ENCODE measurements around the gene TNFAIP8.

The TNFAIP8 gene

DNA sequence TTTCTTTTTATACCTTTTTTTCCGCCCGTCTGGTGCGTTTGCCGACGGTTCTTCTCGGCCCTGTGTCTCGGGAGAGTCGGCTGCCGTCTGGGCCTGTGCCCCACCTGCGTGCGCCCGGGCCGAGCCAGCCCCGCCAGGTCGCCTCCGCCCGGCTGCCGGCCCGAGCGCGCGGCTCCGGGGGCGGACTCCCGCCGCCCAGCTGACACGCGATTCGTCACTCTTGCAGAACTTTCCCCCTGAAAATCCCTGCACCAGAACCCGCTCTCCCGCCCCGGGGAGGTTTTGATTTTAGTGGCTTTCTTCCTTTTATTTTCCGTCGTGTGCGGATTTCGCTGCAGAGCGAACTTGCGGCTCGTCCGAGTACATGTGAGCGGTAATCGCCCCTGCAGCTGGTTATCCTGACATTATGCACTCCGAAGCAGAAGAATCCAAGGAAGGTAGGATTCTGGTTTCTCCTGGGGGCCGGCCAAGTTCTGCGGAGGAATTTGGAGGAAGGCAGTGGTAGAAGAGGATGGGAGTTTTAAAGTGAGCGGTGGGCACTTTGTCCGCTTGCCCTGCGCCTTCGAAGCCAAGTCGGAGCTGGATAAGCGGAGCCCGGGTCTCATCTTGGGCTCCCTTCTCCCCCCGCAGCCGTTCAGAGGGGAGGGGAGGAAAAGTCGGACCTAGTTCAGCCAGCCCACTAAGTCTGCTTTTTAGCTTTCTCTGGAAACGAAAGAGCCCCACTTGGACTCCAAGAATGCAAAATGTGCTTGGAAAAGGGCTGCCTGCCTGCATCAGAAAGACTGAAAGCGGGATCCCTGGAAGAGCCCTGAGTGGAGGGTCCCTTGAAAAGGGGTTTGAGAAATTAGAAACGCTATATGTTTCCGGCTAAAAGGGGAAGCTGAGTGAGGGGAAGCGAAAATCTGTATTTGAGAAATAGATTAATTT is at the start of gene TNFAIP8:
TNFAIP8 (plus strand) TSS at position 335 of the 927 bp plus-strand sequence; CDS start at position 407, 72 bp downstream.
- TF ChIP-seq GATA2 (IDR thresholded peaks at IDR 0.05; ENCODE audit: low read depth, low read length) (no peak), GATA3 (IDR thresholded peaks at IDR 0.05; ENCODE audit: low read depth, low read length) (no peak)

DNA sequence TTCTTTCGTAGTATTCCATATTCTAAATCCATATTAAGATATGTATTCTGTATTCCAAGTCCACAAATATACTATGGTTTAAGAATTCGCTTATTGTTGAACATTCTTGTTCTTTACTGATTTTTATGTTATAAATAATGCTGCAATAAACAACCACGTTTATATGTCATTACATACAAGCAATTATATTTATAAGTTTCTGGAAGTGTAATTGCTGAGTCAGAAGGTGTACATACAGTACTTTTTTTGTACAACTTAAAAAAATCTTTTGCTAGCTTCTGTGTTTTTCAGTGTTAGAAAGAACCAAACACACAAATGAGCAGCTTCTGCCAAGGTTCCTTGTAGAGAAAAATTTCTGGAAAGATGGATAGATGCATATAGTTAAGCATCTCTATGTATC is 48.6 kb upstream of the TNFAIP8 start:
- TF ChIP-seq GATA2 (IDR thresholded peaks at IDR 0.05; ENCODE audit: low read depth, low read length) (no peak), GATA3 (IDR thresholded peaks at IDR 0.05; ENCODE audit: low read depth, low read length) (no peak)

DNA sequence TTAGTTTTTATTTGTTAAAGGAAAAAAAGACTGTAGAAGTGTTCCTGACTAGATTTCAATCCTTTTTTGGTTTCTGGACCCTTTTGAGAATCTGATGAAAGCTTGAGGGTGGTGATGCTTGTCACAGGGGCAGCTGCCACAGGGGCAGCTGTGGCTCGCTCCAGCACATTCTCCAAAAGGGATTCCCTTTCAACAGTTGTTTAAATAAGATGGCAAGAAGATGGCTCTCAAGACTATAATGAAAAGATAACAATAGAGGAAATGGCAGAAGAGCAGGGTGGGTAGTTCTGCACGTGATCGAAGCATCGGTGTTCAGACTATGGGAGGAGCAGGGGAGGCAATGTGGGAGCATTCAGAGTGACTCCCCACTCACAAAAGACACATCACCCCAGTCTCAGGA is 46.5 kb upstream of the TNFAIP8 start:
- no peak for TF ChIP-seq GATA2 (IDR thresholded peaks at IDR 0.05; ENCODE audit: low read depth, low read length)
- no peak for TF ChIP-seq GATA3 (IDR thresholded peaks at IDR 0.05; ENCODE audit: low read depth, low read length)

DNA sequence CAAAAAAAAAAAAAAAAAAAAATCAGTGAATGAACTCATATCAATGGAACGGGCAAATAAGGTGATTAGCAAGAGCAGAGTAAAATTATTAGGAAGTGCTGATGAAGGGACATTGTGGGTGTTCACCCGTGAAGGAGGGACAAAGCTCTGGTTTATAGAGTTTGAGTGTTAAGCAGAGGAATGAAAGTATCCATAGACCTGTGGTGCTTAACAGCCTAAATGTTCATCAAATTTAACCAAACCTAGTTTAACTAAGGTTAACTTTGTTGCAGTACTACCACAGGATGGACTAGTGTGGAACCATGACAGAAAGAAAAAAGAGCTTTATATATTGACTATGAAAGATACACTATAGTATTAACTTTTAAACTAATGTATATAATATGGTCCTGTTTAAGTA is 44.1 kb upstream of the TNFAIP8 start:
- TF ChIP-seq GATA2 (IDR thresholded peaks at IDR 0.05; ENCODE audit: low read depth, low read length) = no peak
- TF ChIP-seq GATA3 (IDR thresholded peaks at IDR 0.05; ENCODE audit: low read depth, low read length) = no peak

DNA sequence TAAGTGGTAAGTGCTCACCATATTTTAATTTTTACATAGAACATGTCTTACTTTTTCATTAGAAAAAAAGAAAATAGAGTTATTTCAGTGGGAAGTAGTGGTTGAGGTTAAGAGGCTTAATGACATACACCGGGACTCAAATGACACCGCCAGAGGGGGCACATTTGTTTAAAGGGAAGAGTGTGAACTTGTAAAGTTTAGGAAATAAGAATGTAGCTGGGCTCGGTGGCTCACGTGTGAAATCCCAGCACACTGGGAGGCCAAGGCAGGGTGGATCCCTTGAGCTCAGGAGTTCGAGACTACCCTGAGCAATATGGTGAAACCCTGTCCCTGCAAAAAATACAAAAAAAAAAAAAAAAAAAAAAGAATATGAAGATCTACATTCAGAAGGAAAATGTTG is 43.4 kb upstream of the TNFAIP8 start:
- TF ChIP-seq GATA2 (IDR thresholded peaks at IDR 0.05; ENCODE audit: low read depth, low read length) (no peak), GATA3 (IDR thresholded peaks at IDR 0.05; ENCODE audit: low read depth, low read length) (no peak)

DNA sequence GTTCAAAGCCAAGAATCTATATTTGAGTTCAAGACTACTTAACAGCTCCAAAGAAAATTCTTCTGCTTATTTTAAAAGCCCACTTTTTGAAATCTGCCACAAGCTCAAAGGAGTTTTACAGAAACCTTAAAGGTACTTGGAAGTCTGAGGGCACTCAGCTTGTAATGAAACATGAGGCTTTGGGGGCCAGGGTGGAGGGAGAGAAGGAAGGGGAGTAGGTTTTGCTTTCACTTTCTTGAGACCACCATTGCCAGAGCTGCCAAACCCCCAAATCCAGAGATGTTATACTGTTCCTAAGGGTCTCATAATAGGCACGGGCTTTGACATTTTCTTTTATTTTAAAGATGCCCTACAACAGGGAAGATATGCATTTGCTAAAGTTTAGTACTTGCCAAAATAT is 42.6 kb upstream of the TNFAIP8 start:
- TF ChIP-seq GATA3 (IDR thresholded peaks at IDR 0.05; ENCODE audit: low read depth, low read length) (no peak), GATA2 (IDR thresholded peaks at IDR 0.05; ENCODE audit: low read depth, low read length) (no peak)

DNA sequence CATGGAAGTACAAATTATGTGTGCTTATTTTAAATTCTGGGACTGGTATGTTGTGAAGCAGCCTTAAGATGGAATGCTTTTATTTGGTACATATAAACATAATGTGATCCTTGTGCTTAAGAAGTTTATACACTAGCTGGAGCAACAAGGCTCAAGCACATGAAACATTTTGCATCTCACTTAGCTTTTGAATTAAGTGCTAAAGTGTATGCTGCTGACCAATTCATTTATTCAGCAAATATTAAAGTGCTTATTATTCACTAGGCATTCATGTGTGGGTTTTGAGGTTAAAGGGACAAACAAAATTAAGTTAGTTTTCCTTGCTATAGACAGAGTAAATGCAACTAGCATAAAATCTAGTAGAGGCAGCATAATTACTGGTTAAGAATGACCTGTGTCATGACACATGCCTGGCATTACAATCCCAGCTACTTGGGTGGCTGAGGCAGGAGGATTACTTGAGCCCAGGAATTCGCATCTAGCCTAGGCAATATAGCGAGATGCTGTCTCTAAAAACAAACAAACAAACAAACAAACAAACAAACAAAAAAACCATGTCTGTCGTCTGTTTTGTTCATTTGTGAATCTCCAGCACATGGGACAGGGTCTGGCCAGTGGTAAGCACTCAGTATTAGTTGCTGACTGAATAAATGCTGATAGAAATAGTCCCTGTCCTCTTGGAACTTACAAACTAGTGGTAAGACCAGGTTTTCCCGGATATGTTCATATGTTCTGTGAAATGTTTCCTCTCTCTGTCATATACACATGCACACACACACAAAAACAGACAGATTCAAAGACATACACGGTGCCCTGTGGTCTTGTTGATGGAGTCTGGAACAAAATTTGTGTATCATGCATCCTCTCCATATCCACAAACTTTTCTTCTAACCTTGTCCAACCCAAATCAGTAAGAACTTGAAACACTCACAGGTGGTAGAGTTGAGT is 41.9 kb upstream of the TNFAIP8 start:
- TF ChIP-seq GATA3 (IDR thresholded peaks at IDR 0.05; ENCODE audit: low read depth, low read length) (no peak), GATA2 (IDR thresholded peaks at IDR 0.05; ENCODE audit: low read depth, low read length) (no peak)

DNA sequence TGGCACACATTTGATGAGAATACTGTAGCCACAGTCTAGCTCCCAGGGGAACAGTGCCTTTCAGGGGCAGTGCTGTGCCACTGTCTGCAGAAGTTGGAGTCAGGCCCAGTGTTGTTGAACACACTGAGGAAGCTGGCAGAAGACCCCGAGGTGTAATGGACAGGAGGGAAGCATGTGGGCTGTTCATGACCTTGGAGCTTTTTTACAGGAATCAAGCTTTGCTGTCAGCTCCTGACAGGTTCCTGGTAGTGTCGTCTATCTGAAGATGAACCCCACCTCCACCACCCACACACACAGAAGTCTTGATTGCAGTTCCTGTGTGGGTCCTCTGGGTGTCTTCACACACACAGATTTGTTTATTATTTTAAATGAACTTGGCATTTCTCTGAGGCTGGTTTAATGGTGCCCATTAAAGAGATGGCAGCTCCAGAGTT is 40.3 kb upstream of the TNFAIP8 start:
- TF ChIP-seq GATA3 (IDR thresholded peaks at IDR 0.05; ENCODE audit: low read depth, low read length) (no peak), GATA2 (IDR thresholded peaks at IDR 0.05; ENCODE audit: low read depth, low read length) (no peak)

DNA sequence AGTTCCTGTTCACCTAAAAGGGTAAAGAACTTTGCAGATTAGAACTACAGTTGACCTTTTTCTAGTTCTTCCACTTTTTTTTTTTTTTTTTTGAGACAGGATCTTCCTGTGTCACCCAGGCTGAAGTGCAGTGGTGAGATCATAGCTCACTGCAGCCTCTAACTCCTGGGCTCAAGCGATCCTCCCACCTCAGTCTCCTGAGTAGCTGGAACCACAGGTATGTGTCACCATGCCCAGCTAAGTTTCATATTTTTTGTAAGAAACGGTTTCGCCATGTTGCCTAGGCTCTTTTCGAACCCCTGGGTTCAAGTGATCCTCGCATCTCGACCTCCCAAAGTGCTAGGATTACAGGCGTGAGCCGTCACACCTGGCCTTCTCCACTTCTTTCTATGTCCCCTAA is 39.7 kb upstream of the TNFAIP8 start:
- TF ChIP-seq GATA2 (IDR thresholded peaks at IDR 0.05; ENCODE audit: low read depth, low read length) (no peak), GATA3 (IDR thresholded peaks at IDR 0.05; ENCODE audit: low read depth, low read length) (no peak)

DNA sequence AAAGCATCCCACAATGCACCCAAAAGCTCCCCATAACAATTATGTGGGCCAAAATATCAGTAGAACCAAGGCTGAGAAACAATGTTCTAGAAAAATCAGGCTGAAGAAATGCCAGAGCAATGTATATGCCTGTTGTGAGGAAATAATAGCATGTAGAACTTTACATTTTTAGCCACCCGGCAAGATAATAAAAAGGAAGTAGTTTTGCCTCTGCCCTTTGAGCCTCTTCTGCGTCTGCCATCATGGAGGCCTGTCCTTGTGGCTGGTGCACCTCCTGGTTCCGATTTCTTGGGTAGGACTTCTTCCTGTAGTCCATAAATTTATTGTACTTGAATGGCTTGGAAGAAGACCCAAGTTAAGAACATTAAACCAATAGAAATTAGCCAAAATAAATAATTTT is 38.9 kb upstream of the TNFAIP8 start:
- TF ChIP-seq GATA2 (IDR thresholded peaks at IDR 0.05; ENCODE audit: low read depth, low read length) = no peak
- TF ChIP-seq GATA3 (IDR thresholded peaks at IDR 0.05; ENCODE audit: low read depth, low read length) = no peak

DNA sequence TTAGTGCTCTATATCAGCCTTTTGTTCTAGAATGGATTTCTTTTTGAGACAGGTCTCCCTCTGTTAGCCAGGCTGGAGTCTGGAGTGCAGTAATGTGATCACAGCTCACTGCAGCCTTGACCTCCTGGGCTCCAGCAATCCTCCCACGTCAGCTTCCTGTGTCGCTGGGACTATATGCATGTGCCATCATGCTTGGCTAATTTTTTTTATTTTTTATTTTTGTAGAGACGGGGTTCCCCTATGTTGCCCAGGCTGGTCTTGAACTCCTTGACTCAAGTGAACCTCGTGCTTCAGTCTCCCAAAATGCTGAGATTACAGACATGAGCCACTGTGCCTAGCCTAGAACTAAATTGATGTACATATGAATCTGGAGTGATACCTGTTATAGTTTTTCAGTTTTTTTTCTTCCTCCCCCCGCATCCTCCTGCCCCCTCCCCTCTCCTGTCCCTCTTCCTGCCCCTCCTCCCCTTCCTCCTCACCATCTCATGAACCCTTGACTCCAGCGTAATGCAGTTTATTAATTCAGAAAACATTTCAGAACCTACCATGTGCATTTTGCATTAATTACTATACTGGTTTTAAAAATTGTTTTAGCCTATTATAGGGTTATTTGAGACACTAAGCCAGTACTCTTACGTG is 37.4 kb upstream of the TNFAIP8 start:
- no peak for TF ChIP-seq GATA2 (IDR thresholded peaks at IDR 0.05; ENCODE audit: low read depth, low read length)
- no peak for TF ChIP-seq GATA3 (IDR thresholded peaks at IDR 0.05; ENCODE audit: low read depth, low read length)

DNA sequence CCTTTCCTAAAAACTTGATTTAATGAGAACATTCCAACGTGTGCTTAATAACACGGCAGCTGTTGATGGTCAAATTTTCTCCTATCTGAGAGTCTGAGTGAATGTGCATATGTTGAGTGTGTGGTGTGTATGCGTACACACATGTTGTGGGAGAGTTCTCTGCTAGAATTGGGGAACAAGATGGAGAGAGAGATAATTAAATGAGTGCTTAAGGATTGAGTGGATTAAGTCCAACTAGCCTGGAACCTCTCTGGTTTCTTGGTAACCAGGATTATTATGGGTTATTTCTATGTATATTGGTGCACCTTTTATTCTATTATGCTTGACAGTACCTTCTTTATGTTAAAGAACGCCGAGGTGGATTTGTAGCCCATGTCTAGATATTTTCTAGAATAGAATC is 36.4 kb upstream of the TNFAIP8 start:
- no peak for TF ChIP-seq GATA2 (IDR thresholded peaks at IDR 0.05; ENCODE audit: low read depth, low read length)
- no peak for TF ChIP-seq GATA3 (IDR thresholded peaks at IDR 0.05; ENCODE audit: low read depth, low read length)

DNA sequence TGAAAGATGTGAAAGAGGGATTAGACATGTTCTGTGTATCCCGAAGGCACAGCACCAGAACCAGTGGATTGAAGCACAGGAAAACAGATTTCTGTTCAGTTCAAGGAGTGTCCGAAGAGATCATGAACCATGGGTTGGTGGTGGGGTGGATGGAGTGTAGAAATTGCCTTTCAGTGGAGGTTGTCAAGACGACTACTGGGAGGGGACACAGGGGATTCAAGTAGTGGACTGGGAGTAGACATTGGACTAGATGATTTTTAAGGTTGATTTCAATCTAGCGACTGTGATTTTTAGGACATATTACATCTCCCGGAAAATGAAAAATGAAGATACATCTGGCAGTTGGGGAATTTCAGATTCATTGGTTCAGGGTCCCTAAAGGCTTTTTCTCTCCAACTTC is 35.9 kb upstream of the TNFAIP8 start:
- TF ChIP-seq GATA3 (IDR thresholded peaks at IDR 0.05; ENCODE audit: low read depth, low read length) (no peak), GATA2 (IDR thresholded peaks at IDR 0.05; ENCODE audit: low read depth, low read length) (no peak)
